K562 (cell line): Measurements from ENCODE around the gene PPIE. TPM values are rescaled to one million over a fixed set of nuclear protein-coding genes. Genes with fewer than 3 reads are reported as not detected.

Source experiments
- ATAC-seq: fragments of 200-7000 bp; cut with Tn5 transposase; 3 replicates; pipeline ENCODE4 v1.9.1; 2020; ENCODE audit warnings: moderate library complexity
- BruUV-seq: library from RNA; stranded (reverse); fragments of 400-500 nt; replicated peaks from 2 replicates; lab custom pipeline; 2021; lab: Mats Ljungman, UMichigan
- CTCF ChIA-PET: fragments of 300-600 bp; formaldehyde crosslinking; extraction: SDS; loops from one replicate; lab custom pipeline; 2021; ENCODE audit warnings: low intra/inter-chr PET ratio; lab: Yijun Ruan, JAX
- POLR2A ChIA-PET: fragments of 300-600, 350-650 bp; sonication (Branson Sonifier 250); formaldehyde crosslinking; extraction: SDS; loops from one replicate; lab custom pipeline; 2021; ENCODE audit warnings: antibody characterized with exemption, inconsistent platforms; lab: Yijun Ruan, JAX
- DNase-seq, 4 experiments: peaks; one replicate each; pipeline versions ENCODE4 v3.0.0 to v3.0.0-alpha.2; 2011 to 2018; ENCODE audit warnings: low spot score in 3 of 4, mixed read lengths in 3 of 4; ENCODE audit errors: extremely low read depth in 1 of 4
- FAIRE-seq: peaks from 2 replicates; lab custom pipeline; 2011; peaks lifted over from hg19 to GRCh38; lab: Jason Lieb, UNC
- H2AFZ ChIP-seq: 2 replicates; pipeline ENCODE4 v1.6.0; 2011; ENCODE audit warnings: low read depth, low read length, control low read depth, inconsistent platforms
- H3K27ac ChIP-seq: fragments of 200-600 bp; 3 replicates; pipeline ENCODE4 v1.8.0; 2011; ENCODE audit warnings: low read depth, mild to moderate bottlenecking, control low read depth, inconsistent platforms, low read length, moderate library complexity, mixed read lengths; ENCODE audit errors: extremely low read depth
- H3K27me3 ChIP-seq, 2 experiments: fragments of 300-600 bp in 1 of 2; 2 replicates in 1 of 2; 3 replicates in 1 of 2; pipeline versions ENCODE4 v1.6.0 to v1.8.0; 2011; ENCODE audit warnings: inconsistent platforms in 2 of 2, low read length in 2 of 2, mild to moderate bottlenecking in 1 of 2, mixed read lengths in 1 of 2, moderate library complexity in 1 of 2; ENCODE audit not compliant: control insufficient read depth in 2 of 2, insufficient read depth in 2 of 2
- H3K36me3 ChIP-seq: fragments of 300-600 bp; 3 replicates; pipeline ENCODE4 v1.8.0; 2011; ENCODE audit warnings: mild to moderate bottlenecking, low read length, inconsistent platforms; ENCODE audit not compliant: control insufficient read depth, insufficient read depth
- H3K4me1 ChIP-seq, 2 experiments: fragments of 200-600 bp in 1 of 2; replicated peaks in 1 of 2; 2 replicates in 1 of 2; 3 replicates in 1 of 2; pipeline versions ENCODE4 v1.5.1 to v1.8.0; 2011; ENCODE audit warnings: inconsistent platforms in 2 of 2, low read length in 2 of 2, mild to moderate bottlenecking in 1 of 2, mixed read lengths in 1 of 2, moderate library complexity in 1 of 2; ENCODE audit not compliant: control insufficient read depth in 2 of 2, insufficient read depth in 2 of 2
- H3K4me2 ChIP-seq: 2 replicates; pipeline ENCODE4 v1.6.1; 2011; ENCODE audit warnings: low read length, control low read depth, inconsistent platforms, mixed read lengths; ENCODE audit not compliant: insufficient read depth
- H3K4me3 ChIP-seq: fragments of 200-600 bp; sonication (generic), shearing (Covaris generic); 2 replicates; pipeline ENCODE4 v1.5.1; 2016; ENCODE audit warnings: control low read depth, inconsistent platforms
- H3K79me2 ChIP-seq: fragments of 200-600 bp; 3 replicates; pipeline ENCODE4 v1.8.0; 2011; ENCODE audit warnings: low read length, inconsistent platforms; ENCODE audit not compliant: control insufficient read depth, insufficient read depth
- H3K9ac ChIP-seq, 2 experiments: 2 replicates each; pipeline versions ENCODE4 v1.6.0 to v1.6.1; 2011; ENCODE audit warnings: low read depth in 2 of 2, low read length in 2 of 2, control low read depth in 1 of 2, inconsistent platforms in 1 of 2, mild to moderate bottlenecking in 1 of 2, mixed read lengths in 1 of 2; ENCODE audit not compliant: insufficient read depth in 1 of 2
- H3K9me1 ChIP-seq: one replicate; pipeline ENCODE4 v1.6.0; 2011; ENCODE audit warnings: inconsistent platforms, mild to moderate bottlenecking, low read length, moderate library complexity; ENCODE audit not compliant: control insufficient read depth, insufficient read depth
- H3K9me3 ChIP-seq: replicated peaks from 2 replicates; pipeline ENCODE4 v1.5.1; 2011; ENCODE audit warnings: low read depth, low read length, inconsistent platforms; ENCODE audit not compliant: control insufficient read depth, insufficient read depth
- H4K20me1 ChIP-seq: replicated peaks from 2 replicates; pipeline ENCODE4 v1.6.1; 2011; ENCODE audit warnings: low read length, inconsistent platforms, mixed read lengths; ENCODE audit not compliant: control insufficient read depth, insufficient read depth
- EP300 ChIP-seq: IDR thresholded peaks from 2 replicates; pipeline ENCODE4 v1.6.1; 2012; ENCODE audit warnings: low read length, improper control_type of control experiment
- KDM1A ChIP-seq, 2 experiments: fragments of 450-650 bp; IDR thresholded peaks; 2 replicates each; pipeline ENCODE4 v1.6.1; 2016; ENCODE audit warnings: mild to moderate bottlenecking in 2 of 2
- KHSRP ChIP-seq: fragments of 450-650 bp; IDR thresholded peaks from 2 replicates; pipeline ENCODE4 v1.6.1; 2017
- MAFK ChIP-seq: IDR thresholded peaks from 2 replicates; pipeline ENCODE4 v1.6.1; 2011; ENCODE audit warnings: low read length, improper control_type of control experiment
- MBD1 ChIP-seq: fragments of 250-450 bp; sonication (Bioruptor Pico); IDR thresholded peaks from 2 replicates; pipeline ENCODE4 v1.8.0; 2022; ENCODE audit warnings: inconsistent platforms
- MED1 ChIP-seq: sonication (generic); formaldehyde crosslinking; IDR thresholded peaks from 2 replicates; pipeline ENCODE4 v1.8.1; 2023; ENCODE audit warnings: missing genetic modification reagents, borderline replicate concordance
- NELFE ChIP-seq: IDR thresholded peaks from 2 replicates; pipeline ENCODE4 v1.6.1; 2011; ENCODE audit warnings: mild to moderate bottlenecking; ENCODE audit not compliant: insufficient read depth, insufficient read length
- NR4A1 ChIP-seq, 2 experiments: fragments of 250-450 bp in 1 of 2; fragments of 450-650 bp in 1 of 2; sonication (Bioruptor Pico) in 1 of 2; IDR thresholded peaks; 2 replicates each; pipeline versions ENCODE4 v1.4.0 to v1.6.1; 2016 to 2020; ENCODE audit warnings: mild to moderate bottlenecking in 2 of 2, missing compliant biosample characterization in 1 of 2, missing genetic modification characterization in 1 of 2, moderate library complexity in 1 of 2
- RB1 ChIP-seq: fragments of 450-650 bp; IDR thresholded peaks from 2 replicates; pipeline ENCODE4 v1.6.1; 2017; ENCODE audit warnings: low read depth, mild to moderate bottlenecking
- SMARCA5 ChIP-seq: fragments of 450-650 bp; IDR thresholded peaks from 2 replicates; pipeline ENCODE4 v1.6.1; 2016
- SRSF9 ChIP-seq: fragments of 200-400 bp; formaldehyde crosslinking; IDR thresholded peaks from 2 replicates; pipeline ENCODE4 v1.6.1; 2017; ENCODE audit warnings: low read depth, low read length, borderline replicate concordance
- TAF7 ChIP-seq: fragments of 450-650 bp; IDR thresholded peaks from 2 replicates; pipeline ENCODE4 v1.6.1; 2016; ENCODE audit warnings: missing genetic modification characterization, missing compliant biosample characterization
- TARDBP ChIP-seq: fragments of 450-650 bp; IDR thresholded peaks from 2 replicates; pipeline ENCODE4 v1.6.1; 2016
- ZFP1 ChIP-seq: fragments of 450-650 bp; formaldehyde crosslinking; IDR thresholded peaks from 2 replicates; pipeline ENCODE4 v1.4.0; 2020; ENCODE audit warnings: mild to moderate bottlenecking, mixed read lengths
- ZNF695 ChIP-seq: fragments of 450-650 bp; formaldehyde crosslinking; IDR thresholded peaks from 2 replicates; pipeline ENCODE4 v1.4.0; 2020; ENCODE audit warnings: mild to moderate bottlenecking, moderate library complexity
- WGBS: fragments of 100-300 bp; shearing (Covaris generic); methylation state at CpG from one replicate; pipeline ENCODE4 v1.1.6; 2016; ENCODE audit warnings: low coverage, mixed read lengths; ENCODE audit not compliant: insufficient coverage; ENCODE audit errors: missing lambda C conversion rate; 5-methylcytosine and 5-hydroxymethylcytosine counted together
- in situ Hi-C: fragments of 300-500 bp; cut with MboI; formaldehyde crosslinking; loops from 4 replicates; pipeline ENCODE4 v1.15.0; 2018; ENCODE audit warnings: inconsistent platforms, mixed read lengths
- intact Hi-C: fragments of 100-400 bp; cut with micrococcal nuclease; formaldehyde crosslinking; loops from 2 replicates; pipeline ENCODE4 v1.14.2; 2022
- polyA plus RNA-seq, 8 experiments: library from polyadenylated mRNA; depleted of rRNA in 4 of 8; stranded (reverse) in 5 of 8; unstranded in 3 of 8; fragments of >200 nt; fragmentation: Nextera tagmentation in 2 of 8; fragmentation: Illumina TruSeq in 1 of 8; extraction: Ambion mirVana in 2 of 8; extraction: Trizol in 1 of 8; gene quantifications; 2 replicates each; pipeline versions ENCODE4 v1.2.1 to v1.2.3, GENCODE V29; 2011 to 2014; ENCODE audit warnings: inconsistent platforms in 1 of 8, missing spikeins in 1 of 8
- total RNA-seq, 7 experiments: library from RNA; depleted of rRNA in 6 of 7; stranded (reverse); fragments of >200 nt in 6 of 7; fragmentation: Illumina TruSeq in 2 of 7; extraction: Trizol in 2 of 7; gene quantifications; 2 replicates each; pipeline versions ENCODE4 v1.2.1 to v1.2.3, GENCODE V29; 2011 to 2021; ENCODE audit warnings: low replicate concordance in 1 of 7
- TF ChIP-seq, protein P1 (sequence below): fragments of 250-450 bp; sonication (Bioruptor Pico); IDR thresholded peaks from 2 replicates; pipeline ENCODE4 v1.5.0; 2022; ENCODE audit warnings: mild to moderate bottlenecking
- TF ChIP-seq, protein P2 (sequence below): sonication (generic); formaldehyde crosslinking; IDR thresholded peaks from 2 replicates; pipeline ENCODE4 v1.9.0; 2022; ENCODE audit warnings: mild to moderate bottlenecking, missing genetic modification reagents

The PPIE gene
- total and polyA plus RNA-seq, 9 of the 15 experiments (the other 6 are each of a cell fraction or from before 2014, with no cell fraction given), result 75.4 to 444 (median 131) TPM

DNA sequence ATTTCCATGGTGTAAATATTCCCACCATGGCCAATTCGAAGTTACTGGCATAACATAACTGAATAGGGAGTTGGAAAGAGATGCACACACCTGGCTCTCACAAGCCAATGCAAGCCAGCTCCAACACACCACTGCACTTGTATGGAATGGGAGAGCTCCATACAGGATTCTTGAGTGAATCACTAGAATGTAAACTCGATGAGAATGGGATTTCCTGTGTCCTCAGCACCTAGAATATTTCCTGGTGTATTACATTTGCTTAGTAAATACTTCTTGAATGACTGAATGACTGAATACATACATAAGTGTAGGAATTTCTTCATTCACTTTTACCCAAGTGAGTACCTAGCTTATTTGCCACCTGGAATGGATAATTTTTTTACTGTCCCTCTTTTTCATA lies 16.2 kb upstream of the PPIE start:
- H3K9ac ChIP-seq, result no peak overlapping the region
- WGBS, result 0% methylated on average over 2 of the region's 2 CpGs
- H3K36me3 ChIP-seq, result no peaks in the 10 kb centered on the region
- in situ Hi-C loops (loop anchor here (5.0 kb wide), 1 partner anchor 125 kb away; no protein-coding TSS in a partner anchor), intact Hi-C loops (loop anchor here (5.0 kb wide), 1 partner anchor 50 kb away; the partner anchor contains the start of gene NT5C1A)
- H3K4me1 ChIP-seq, result no peaks in the 10 kb centered on the region
- POLR2A ChIA-PET, result interaction anchor here (0.9 to 1.2 kb wide), 3 partner anchors 11 to 45 kb away, joined by 3 to 4 read pairs (median 4); partner anchors contain the start of gene PPIE
- H3K4me3 ChIP-seq, result no peak overlapping the region
- H4K20me1 ChIP-seq, result no peaks in the 10 kb centered on the region
- CTCF ChIA-PET, result interaction anchor here (0.6 kb wide), 1 partner anchor 69 kb away, joined by 3 read pairs; no protein-coding TSS in a partner anchor
- BruUV-seq, result no TSS peak
- no peak overlapping the region for H3K27ac ChIP-seq
- H3K27me3 ChIP-seq, result peaks cover 6% of the 10 kb centered on the region in 2 experiments; a peak in 4 of 5 replicates
- no peaks in the 10 kb centered on the region for H3K79me2 ChIP-seq
- DNase-seq (no peak), FAIRE-seq (no peak), ATAC-seq (no peak)
- no peaks in the 10 kb centered on the region for H3K9me3 ChIP-seq
- no peaks in the 10 kb centered on the region for H3K9me1 ChIP-seq
- no peak overlapping the region for H2AFZ ChIP-seq
- H3K4me2 ChIP-seq, result no peak overlapping the region
- no peak for TF ChIP-seq SMARCA5
- TF ChIP-seq MED1 (CRISPR knock-in tag), result no peak
- TF ChIP-seq MBD1 (CRISPR knock-in tag), result no peak
- TF ChIP-seq ZNF695 (CRISPR knock-in tag), result no peak
- TF ChIP-seq, protein P1, sequence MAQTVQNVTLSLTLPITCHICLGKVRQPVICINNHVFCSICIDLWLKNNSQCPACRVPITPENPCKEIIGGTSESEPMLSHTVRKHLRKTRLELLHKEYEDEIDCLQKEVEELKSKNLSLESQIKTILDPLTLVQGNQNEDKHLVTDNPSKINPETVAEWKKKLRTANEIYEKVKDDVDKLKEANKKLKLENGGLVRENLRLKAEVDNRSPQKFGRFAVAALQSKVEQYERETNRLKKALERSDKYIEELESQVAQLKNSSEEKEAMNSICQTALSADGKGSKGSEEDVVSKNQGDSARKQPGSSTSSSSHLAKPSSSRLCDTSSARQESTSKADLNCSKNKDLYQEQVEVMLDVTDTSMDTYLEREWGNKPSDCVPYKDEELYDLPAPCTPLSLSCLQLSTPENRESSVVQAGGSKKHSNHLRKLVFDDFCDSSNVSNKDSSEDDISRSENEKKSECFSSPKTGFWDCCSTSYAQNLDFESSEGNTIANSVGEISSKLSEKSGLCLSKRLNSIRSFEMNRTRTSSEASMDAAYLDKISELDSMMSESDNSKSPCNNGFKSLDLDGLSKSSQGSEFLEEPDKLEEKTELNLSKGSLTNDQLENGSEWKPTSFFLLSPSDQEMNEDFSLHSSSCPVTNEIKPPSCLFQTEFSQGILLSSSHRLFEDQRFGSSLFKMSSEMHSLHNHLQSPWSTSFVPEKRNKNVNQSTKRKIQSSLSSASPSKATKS (CRISPR knock-in tag), result no peak
- no peak for TF ChIP-seq TAF7
- no peak for TF ChIP-seq SRSF9
- TF ChIP-seq NELFE, result no peak
- no peak for TF ChIP-seq TARDBP
- TF ChIP-seq MAFK, result no peak
- TF ChIP-seq RB1, result no peak
- TF ChIP-seq KDM1A (IDR thresholded peaks at IDR 0.05), result no peak
- no peak for TF ChIP-seq ZFP1 (CRISPR knock-in tag)
- no peak for TF ChIP-seq NR4A1 (CRISPR knock-in tag; IDR thresholded peaks at IDR 0.05)
- TF ChIP-seq NR4A1 (tag; IDR thresholded peaks at IDR 0.05), result no peak
- no peak for TF ChIP-seq KHSRP
- TF ChIP-seq EP300, result no peak
- TF ChIP-seq, protein P2, sequence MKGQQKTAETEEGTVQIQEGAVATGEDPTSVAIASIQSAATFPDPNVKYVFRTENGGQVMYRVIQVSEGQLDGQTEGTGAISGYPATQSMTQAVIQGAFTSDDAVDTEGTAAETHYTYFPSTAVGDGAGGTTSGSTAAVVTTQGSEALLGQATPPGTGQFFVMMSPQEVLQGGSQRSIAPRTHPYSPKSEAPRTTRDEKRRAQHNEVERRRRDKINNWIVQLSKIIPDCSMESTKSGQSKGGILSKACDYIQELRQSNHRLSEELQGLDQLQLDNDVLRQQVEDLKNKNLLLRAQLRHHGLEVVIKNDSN (CRISPR knock-in tag), result no peak
